ENCODE measurements around the gene TRIM47.

Gene TRIM47

GRCh38 chr17:75906143-75906884 lies 27.9 kb upstream of the TRIM47 start:
- no peak for DNase-seq

DNA sequence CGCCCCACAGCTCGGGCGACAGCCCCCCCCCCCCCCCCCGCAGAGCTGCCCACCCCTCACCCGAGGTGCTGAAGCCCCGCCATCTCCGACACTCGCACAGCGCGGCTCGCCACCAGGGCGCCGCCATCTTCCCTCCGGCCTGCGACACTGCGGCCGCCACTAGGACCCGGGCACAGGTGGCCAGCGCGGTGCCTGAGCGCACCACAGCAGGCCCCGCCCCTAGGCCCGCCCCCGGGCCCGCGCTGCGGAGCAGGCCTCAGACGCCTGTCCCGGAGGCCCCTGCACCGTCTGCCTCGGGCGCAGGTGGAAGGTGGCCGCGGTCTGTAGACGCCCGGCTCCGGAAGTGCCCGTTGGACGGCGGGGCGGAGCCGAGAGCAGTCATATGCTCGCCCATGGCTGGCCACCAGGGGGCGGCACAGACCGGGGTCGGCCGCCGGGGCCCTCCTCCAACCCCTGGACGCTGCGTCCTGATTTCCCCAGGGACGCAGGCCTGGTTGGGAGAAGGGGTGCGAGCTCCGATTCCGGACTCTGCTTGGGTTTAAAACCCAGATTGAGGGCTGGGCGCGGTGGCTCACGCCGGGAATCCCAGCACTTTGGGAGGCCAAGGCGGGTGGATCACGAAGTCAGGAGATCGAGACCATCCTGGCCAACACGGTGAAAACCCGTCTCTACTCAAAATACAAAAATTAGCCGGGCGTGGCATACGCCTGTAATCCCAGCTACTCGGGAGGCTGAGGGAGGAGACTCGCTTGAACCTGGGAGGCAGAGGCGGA lies 26.6 kb upstream of the TRIM47 start, which contains the start of gene MRPL38:
MRPL38 (minus strand) TSS at position 136 of the 773 bp plus-strand sequence; CDS start at position 127, 9 bp downstream.
- DNase-seq: peak; percentile 98

DNA sequence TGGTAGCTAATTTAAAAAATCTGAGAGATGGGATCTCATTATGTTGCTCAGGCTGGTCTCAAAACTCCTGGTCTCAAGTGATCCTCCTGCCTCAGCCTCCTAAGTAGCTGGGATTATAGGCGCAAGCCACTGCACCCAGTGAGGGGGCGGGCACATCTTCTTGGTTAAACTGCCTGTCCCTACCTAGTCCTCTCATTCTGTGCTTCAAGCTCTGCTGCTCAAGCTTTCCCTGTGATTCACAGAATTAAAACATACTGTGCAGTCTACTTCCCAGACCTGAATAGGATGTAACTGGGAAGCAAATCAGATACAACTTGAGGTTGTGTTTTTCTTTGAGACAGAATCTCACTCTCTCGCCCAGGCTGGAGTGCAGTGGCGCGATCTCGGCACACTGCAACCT lies 24.0 kb upstream of the TRIM47 start:
- no peak for DNase-seq

- no peak for DNase-seq
Observed at GRCh38 chr17:75901727-75902126, 23.3 kb upstream of the TRIM47 start.

DNA sequence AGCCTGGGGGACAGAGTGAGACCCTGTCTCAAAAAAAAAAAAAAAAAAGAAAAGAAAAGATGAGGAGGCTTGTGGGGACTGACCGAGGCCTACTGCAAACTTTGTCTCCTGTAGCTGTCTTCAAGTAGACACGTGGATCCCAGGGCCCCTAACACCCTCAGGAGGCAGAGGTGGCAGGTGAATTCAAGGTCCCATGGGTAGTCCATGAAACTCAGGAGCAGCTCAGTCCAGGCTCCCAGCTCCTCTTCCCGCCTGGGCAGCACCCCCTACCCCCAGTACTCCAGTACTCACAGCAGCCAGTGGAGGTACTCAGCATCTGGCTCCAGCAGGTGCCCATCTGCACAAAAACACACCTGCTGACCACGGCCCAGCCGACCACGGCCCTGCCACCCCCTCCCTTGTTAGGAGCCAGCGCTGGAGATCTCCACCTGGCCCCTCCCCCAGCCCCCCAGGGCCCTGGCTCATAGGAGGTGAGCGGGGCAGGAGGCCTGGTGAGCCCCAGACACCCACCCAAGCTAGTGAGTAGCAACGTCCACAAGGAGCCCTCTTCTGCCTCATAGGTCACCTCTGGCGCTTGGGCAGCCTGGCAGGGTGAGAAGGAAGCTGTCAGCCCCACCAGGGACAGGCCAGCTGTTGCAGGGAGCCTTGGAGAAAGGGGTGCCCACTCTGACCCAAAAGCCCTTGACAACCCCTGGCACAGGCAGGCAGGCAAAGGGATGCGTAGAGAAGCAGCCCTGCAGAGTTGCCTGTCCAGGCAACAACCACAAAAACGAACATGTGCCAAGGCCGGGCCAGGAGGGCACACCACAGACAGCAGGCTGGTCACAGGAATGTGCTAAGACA lies 22.5 kb upstream of the TRIM47 start:
- no peak for DNase-seq

DNA sequence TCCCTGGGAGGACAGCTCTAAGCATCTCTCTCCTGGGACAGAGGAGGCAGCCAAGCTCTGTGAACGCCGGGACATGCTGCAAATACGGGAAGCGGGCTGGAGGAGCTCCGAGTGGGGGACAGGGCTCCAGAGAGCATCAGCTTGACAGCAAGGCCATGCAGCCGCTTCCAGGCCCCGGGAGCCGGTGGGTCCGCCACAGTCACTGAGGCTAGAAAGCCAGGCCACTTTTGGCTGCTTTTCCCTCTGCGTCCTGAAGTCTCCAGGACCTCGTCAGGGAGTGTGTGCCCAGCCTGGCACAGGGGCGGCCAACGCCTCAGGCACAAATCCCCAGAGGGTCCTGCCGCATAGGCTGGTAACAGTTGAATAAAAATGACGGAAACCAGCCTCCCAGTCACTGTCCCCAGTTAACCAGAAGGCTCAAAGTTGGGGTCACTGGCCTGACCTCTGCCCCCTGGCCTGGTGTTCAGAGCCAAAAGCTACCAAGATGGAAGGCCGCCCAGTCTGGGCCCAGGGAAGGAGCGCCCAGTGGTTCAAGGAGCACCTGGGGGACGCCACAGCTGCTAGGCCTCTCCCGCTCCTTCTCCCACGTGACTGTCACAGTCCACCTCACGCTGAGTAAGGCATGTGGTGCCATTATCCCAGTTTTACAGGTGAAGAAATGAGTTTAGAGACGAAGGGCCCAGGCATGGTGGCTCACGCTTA lies 21.5 kb upstream of the TRIM47 start:
- no peak for DNase-seq

DNA sequence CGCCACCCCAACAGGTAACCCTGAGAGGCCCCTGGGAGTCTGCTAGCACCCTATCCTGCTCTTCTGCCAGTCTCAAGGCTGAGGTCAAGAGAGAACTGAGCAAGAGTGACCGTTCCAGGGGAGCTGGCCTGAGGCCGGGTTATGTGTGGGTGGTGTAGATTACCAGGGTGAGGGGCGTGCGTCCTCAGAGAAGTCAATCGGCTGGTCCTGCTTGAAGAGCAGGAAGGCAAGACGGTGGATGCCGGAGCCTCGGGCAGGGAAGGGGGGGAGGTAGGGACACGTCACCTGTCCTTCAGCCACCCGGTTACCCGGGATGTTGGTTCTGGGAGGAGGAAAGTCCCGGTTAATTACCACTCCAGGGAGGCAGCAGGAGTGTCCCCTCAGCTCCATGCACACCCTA lies 21.0 kb upstream of the TRIM47 start:
- DNase-seq: no peak

- no peak for DNase-seq
Observed at GRCh38 chr17:75898791-75899190, 20.4 kb upstream of the TRIM47 start.

- DNase-seq: no peak
Observed at GRCh38 chr17:75898065-75898464, 19.7 kb upstream of the TRIM47 start.

- no peak for DNase-seq
Observed at GRCh38 chr17:75897160-75898019, 19.0 kb upstream of the TRIM47 start.

DNA sequence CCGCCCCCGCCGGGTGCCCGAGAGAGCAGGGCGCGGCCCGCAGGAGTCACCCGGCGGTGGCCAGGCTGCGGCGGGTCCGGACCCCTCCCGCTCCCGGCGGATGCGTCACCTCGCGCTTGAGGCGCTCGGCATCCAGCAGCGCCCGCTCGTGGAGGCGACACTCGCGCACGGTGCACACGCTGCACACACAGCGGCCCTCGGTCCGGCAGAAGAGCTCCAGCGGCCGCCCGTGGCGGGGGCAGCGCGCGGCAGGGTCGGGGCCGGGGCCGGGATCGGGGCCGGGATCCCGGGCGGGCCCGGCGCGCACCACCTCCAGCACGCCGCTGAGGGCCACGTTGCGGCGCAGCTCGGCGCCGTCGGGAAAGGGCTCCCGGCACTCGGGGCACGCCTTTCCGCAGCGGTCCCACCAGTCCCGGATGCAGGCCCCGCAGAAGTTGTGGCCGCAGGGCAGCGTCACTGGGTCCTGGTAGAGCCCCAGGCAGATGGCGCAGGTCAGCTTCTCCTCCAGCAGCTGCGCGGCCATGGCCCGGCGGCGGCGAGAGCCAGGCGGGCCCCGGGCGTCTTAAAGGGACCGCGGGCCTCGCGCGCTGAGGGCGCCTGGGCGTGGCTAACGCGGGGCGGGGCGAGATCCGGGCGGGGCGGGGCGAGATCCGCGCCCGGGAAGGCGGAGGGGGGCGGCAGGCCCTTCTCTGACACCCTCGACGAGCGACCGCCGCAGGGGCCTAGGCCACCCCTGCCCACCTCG lies 18.2 kb upstream of the TRIM47 start, which contains the start of gene TRIM65:
TRIM65 (minus strand) TSS at position 537 of the 745 bp plus-strand sequence; CDS start at position 523, 14 bp downstream.
- peak; percentile 40 for DNase-seq

- no peak for DNase-seq
Observed at GRCh38 chr17:75895370-75896155, 17.2 kb upstream of the TRIM47 start.

DNA sequence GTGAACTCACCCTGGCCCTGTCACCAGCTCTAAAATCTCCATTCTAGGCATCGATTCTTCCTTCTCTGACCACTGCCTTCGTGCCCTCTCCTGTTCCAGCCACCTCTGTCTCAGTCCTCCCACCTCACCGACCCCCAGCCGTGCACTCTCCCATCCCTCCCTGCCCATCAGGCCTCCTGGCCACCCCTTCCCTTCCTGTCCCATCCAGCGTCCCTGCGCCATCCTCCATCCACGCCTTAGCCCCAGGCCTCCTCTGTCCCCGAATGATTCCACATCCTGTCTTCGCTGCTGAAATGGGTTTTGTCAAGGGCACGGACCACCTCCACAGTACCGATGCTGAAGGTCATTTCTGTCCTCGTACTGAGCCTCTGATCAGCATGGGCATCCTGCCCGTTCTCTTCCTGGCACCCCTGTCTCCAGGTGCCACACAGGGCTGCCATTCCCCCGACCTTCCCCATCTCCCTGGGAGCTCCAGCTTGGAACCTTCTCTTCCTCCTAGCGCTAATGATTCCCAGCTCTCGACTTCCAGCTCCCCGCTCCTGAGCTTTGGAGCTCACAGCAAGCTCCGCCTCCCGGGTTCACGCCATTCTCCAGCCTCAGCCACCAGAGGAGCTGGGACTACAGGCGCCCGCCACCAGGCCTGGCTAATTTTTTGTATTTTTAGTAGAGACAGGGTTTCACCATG lies 15.8 kb upstream of the TRIM47 start:
- no peak for DNase-seq

DNA sequence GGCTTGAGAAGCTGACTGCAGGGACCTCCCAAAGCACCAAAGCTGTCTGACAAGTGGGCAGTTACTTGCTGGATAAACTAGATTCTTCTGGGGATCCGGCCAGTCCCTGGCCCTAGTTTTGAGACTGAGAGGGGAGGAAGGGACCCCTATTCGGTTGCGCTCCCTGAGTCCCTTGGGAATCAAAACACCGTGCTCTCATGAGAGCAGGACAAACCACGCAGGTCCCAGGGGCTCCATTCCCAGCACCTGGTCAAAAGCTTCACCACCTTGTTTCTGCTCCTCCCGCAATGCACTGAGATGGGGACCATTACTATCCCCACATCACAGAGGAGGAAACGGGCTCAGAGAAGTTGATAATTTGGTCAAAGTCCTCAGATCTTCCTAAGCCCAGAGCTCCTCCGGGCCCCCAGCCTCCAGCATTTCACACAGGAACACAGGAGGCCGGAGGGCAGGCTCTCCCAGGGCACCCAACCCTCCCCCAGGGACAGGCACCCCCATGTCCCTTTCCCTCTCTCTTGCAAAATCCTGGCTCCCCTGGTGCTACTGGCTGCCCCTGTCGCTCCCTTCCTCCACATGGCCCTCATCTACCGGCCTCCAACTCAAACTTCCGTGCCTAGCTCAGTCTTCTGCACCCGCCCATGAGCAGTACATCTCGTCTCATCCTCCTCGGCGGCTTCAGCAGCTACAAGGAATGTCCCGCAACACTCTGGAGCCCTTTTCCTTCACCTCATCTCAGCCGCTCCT lies 15.1 kb upstream of the TRIM47 start:
- no peak for DNase-seq

DNA sequence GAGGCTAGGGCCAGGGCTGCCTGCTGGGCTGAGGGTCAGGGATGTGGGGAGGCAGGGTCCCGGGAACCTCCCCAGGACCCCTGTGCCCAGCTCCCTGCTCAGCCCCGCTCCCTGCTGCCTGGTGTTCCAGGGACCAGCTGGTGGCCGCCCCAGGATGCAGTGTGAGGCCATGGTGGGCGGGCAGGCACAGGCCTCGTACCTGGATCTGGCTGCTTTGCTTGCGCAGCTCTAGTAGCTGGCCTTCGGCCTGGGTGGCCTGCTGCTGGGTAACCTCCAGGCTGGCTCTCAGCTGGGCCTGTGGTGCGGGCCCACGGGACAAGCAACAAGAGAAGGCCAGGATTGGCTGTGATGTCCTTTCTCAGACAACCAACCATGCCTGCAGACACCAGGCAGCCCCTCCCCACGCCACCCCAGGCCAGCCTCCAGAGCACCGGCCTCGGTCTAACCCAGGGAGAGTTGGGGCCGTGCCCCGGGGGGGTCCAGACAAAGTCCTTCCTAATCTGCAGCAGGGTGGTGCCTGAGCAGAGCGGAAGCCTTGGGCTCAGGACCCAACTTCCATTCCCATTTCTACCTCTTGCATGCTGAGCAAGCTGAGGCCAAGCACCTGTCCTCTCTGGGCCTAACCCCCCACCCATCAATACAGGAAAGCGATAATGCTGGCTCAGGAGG lies 14.3 kb upstream of the TRIM47 start:
- no peak for DNase-seq

GRCh38 chr17:75891605-75892555 lies 13.5 kb upstream of the TRIM47 start:
- no peak for DNase-seq
